Neural cell (in vitro differentiated cells): Measurements from ENCODE around the gene REV1. TPM values are rescaled to one million over a fixed set of nuclear protein-coding genes. Genes with fewer than 3 reads are reported as not detected.

Source experiments
- H2AFZ ChIP-seq: fragments of 200-600, 300-800 bp; sonication (generic), shearing (Covaris generic); 2 replicates; pipeline ENCODE4 v1.6.0; 2014; ENCODE audit warnings: low read depth, mild to moderate bottlenecking, antibody characterized with exemption, low read length, moderate library complexity
- H3F3A ChIP-seq: fragments of 200-600 bp; shearing (Covaris generic); 2 replicates; pipeline ENCODE4 v1.6.1; 2016; ENCODE audit warnings: mild to moderate bottlenecking, moderate library complexity, mixed read lengths, antibody characterized with exemption, low read length; ENCODE audit not compliant: insufficient read depth, poor library complexity, severe bottlenecking
- H3K27ac ChIP-seq: fragments of 200-600, 300-800 bp; sonication (generic), shearing (Covaris generic); 2 replicates; pipeline ENCODE4 v1.5.1; 2014; ENCODE audit warnings: mild to moderate bottlenecking, low read length, moderate library complexity
- H3K27me3 ChIP-seq: fragments of 300-800, 200-600 bp; sonication (generic), shearing (Covaris generic); 2 replicates; pipeline ENCODE4 v1.6.0; 2014; ENCODE audit warnings: mild to moderate bottlenecking, low read depth, low read length, moderate library complexity; ENCODE audit not compliant: insufficient read depth
- H3K36me3 ChIP-seq: fragments of 300-800, 200-600 bp; sonication (generic), shearing (Covaris generic); 2 replicates; pipeline ENCODE4 v1.5.1; 2014; ENCODE audit warnings: mild to moderate bottlenecking, antibody characterized with exemption, low read length, moderate library complexity; ENCODE audit not compliant: insufficient read depth
- H3K4me2 ChIP-seq: fragments of 300-800, 200-600 bp; sonication (generic), shearing (Covaris generic); 2 replicates; pipeline ENCODE4 v1.6.0; 2014; ENCODE audit warnings: mild to moderate bottlenecking, low read length
- H3K4me3 ChIP-seq: fragments of 300-800, 200-600 bp; sonication (generic), shearing (Covaris generic); 2 replicates; pipeline ENCODE4 v1.5.1; 2014; ENCODE audit warnings: mild to moderate bottlenecking, low read length, moderate library complexity
- H3K79me2 ChIP-seq: fragments of 200-600 bp; shearing (Covaris generic); replicated peaks from 2 replicates; pipeline ENCODE4 v1.6.0; 2014; ENCODE audit warnings: mild to moderate bottlenecking, low read length, moderate library complexity; ENCODE audit not compliant: insufficient read depth
- H3K9ac ChIP-seq: fragments of 300-800, 200-600 bp; sonication (generic), shearing (Covaris generic); 2 replicates; pipeline ENCODE4 v1.6.1; 2016; ENCODE audit warnings: mild to moderate bottlenecking, low read length, mixed read lengths
- H3K9me2 ChIP-seq: fragments of 200-600 bp; shearing (Covaris generic); 2 replicates; pipeline ENCODE4 v1.6.1; 2016; ENCODE audit warnings: mild to moderate bottlenecking, low read length, mixed read lengths; ENCODE audit not compliant: insufficient read depth
- H3K9me3 ChIP-seq: fragments of 200-600, 300-800 bp; sonication (generic), shearing (Covaris generic); 2 replicates; pipeline ENCODE4 v1.6.1; 2016; ENCODE audit warnings: mild to moderate bottlenecking, mixed run types, low read length, moderate library complexity, mixed read lengths
- H4K20me1 ChIP-seq: fragments of 200-600 bp; shearing (Covaris generic); 2 replicates; pipeline ENCODE4 v1.6.1; 2016; ENCODE audit warnings: mild to moderate bottlenecking, mixed run types; ENCODE audit not compliant: insufficient read depth
- EP300 ChIP-seq: fragments of 450-650 bp; conservative IDR thresholded peaks from 2 replicates; pipeline ENCODE4 v1.6.1; 2014; ENCODE audit warnings: antibody characterized with exemption, mild to moderate bottlenecking, moderate library complexity; ENCODE audit not compliant: poor library complexity, severe bottlenecking
- EZH2 ChIP-seq: fragments of 200-600, 300-800 bp; shearing (Covaris generic), sonication (generic); IDR thresholded peaks from 2 replicates; pipeline ENCODE4 v1.6.1; 2014; ENCODE audit warnings: antibody characterized with exemption, low read length, borderline replicate concordance, mild to moderate bottlenecking; ENCODE audit not compliant: insufficient read depth, poor library complexity, severe bottlenecking
- MXI1 ChIP-seq: fragments of 450-650 bp; conservative IDR thresholded peaks from 2 replicates; pipeline ENCODE4 v1.6.1; 2014; ENCODE audit warnings: antibody characterized with exemption, mild to moderate bottlenecking; ENCODE audit not compliant: poor library complexity, severe bottlenecking
- POLR2AphosphoS5 ChIP-seq: IDR thresholded peaks from 2 replicates; pipeline ENCODE4 v1.6.1; 2012
- RAD21 ChIP-seq: fragments of 450-650 bp; conservative IDR thresholded peaks from 2 replicates; pipeline ENCODE4 v1.6.1; 2014; ENCODE audit warnings: antibody characterized with exemption, mild to moderate bottlenecking, moderate library complexity
- SMC3 ChIP-seq: fragments of 450-650 bp; conservative IDR thresholded peaks from 2 replicates; pipeline ENCODE4 v1.6.1; 2014; ENCODE audit warnings: antibody characterized with exemption, mild to moderate bottlenecking, moderate library complexity; ENCODE audit not compliant: poor library complexity
- TAF1 ChIP-seq: IDR thresholded peaks from 2 replicates; pipeline ENCODE4 v1.6.1; 2012; ENCODE audit warnings: low read depth
- polyA plus RNA-seq: library from polyadenylated mRNA; depleted of rRNA; stranded (reverse); fragments of >200 nt; gene quantifications from 2 replicates; pipeline ENCODE4 v1.2.3, GENCODE V29; 2014
- TF ChIP-seq, protein P1 (sequence below): IDR thresholded peaks from 2 replicates; pipeline ENCODE4 v1.6.1; 2012; ENCODE audit warnings: borderline replicate concordance
- TF ChIP-seq, protein P2 (sequence below): fragments of 450-650 bp; IDR thresholded peaks from 2 replicates; pipeline ENCODE4 v1.5.1; 2014; ENCODE audit warnings: antibody characterized with exemption, mild to moderate bottlenecking, moderate library complexity; ENCODE audit not compliant: poor library complexity, severe bottlenecking

REV1 gene
- polyA plus RNA-seq, 1 donor from 2014 or later = 84.1 TPM

DNA sequence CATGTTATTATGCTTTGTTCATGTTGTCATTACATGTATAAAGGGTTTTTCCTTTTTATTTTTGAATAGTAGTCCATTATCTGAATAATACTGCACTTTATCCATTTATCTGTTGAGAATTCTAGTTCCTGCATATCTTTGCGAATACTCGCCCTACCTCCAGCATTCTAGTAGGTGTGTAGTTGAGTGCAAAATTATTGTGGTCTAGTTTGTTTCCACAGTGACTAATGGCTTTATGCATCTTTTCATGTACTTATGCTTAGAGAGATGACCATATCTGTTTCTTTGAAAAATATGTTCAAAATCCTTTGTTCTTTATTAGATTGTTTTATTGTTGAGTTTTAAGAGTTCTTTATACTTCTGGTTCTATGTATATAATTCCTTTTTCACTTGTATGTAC, 103.8 kb downstream of the REV1 start:
- Histone ChIP-seq H3F3A (no peaks in the 10 kb centered on the region), H3K4me3 (no peak overlapping the region), H4K20me1 (no peaks in the 10 kb centered on the region), H3K9me2 (no peaks in the 10 kb centered on the region), H3K36me3 (peaks cover 9% of the 10 kb centered on the region), H3K9ac (no peak overlapping the region), H3K79me2 (no peaks in the 10 kb centered on the region), H3K9me3 (no peaks in the 10 kb centered on the region), H3K27ac (no peak overlapping the region), H3K4me2 (no peak overlapping the region), H3K27me3 (no peaks in the 10 kb centered on the region), H2AFZ (no peak overlapping the region)
- TF ChIP-seq RAD21 (no peak), POLR2AphosphoS5 (no peak), SMC3 (no peak), EP300 (no peak), MXI1 (no peak), TAF1 (no peak), EZH2 (no peak)
- TF ChIP-seq, protein P1, sequence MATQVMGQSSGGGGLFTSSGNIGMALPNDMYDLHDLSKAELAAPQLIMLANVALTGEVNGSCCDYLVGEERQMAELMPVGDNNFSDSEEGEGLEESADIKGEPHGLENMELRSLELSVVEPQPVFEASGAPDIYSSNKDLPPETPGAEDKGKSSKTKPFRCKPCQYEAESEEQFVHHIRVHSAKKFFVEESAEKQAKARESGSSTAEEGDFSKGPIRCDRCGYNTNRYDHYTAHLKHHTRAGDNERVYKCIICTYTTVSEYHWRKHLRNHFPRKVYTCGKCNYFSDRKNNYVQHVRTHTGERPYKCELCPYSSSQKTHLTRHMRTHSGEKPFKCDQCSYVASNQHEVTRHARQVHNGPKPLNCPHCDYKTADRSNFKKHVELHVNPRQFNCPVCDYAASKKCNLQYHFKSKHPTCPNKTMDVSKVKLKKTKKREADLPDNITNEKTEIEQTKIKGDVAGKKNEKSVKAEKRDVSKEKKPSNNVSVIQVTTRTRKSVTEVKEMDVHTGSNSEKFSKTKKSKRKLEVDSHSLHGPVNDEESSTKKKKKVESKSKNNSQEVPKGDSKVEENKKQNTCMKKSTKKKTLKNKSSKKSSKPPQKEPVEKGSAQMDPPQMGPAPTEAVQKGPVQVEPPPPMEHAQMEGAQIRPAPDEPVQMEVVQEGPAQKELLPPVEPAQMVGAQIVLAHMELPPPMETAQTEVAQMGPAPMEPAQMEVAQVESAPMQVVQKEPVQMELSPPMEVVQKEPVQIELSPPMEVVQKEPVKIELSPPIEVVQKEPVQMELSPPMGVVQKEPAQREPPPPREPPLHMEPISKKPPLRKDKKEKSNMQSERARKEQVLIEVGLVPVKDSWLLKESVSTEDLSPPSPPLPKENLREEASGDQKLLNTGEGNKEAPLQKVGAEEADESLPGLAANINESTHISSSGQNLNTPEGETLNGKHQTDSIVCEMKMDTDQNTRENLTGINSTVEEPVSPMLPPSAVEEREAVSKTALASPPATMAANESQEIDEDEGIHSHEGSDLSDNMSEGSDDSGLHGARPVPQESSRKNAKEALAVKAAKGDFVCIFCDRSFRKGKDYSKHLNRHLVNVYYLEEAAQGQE = no peak
- TF ChIP-seq, protein P2, sequence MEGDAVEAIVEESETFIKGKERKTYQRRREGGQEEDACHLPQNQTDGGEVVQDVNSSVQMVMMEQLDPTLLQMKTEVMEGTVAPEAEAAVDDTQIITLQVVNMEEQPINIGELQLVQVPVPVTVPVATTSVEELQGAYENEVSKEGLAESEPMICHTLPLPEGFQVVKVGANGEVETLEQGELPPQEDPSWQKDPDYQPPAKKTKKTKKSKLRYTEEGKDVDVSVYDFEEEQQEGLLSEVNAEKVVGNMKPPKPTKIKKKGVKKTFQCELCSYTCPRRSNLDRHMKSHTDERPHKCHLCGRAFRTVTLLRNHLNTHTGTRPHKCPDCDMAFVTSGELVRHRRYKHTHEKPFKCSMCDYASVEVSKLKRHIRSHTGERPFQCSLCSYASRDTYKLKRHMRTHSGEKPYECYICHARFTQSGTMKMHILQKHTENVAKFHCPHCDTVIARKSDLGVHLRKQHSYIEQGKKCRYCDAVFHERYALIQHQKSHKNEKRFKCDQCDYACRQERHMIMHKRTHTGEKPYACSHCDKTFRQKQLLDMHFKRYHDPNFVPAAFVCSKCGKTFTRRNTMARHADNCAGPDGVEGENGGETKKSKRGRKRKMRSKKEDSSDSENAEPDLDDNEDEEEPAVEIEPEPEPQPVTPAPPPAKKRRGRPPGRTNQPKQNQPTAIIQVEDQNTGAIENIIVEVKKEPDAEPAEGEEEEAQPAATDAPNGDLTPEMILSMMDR = no peak

DNA sequence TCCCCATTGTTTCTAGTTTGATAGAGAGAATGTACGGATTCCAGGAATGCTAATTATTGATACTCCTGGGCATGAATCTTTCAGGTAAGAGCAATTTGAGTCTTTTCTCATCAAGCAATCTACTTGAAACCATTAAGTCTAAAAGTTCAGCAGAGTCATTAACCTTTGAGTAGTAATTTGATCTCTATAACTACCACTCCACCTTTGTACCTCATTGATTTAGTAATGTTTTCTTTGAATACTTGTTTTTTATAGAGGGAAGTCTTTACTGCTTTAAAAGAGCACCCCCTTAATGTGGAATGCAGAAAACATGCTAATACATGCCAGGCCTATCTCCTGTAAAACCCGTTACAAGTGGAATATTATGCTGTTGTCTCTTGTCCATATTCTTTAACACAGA, 107.7 kb downstream of the REV1 start:
- H3K9me2 ChIP-seq = no peaks in the 10 kb centered on the region
- no peak overlapping the region for H2AFZ ChIP-seq
- no peaks in the 10 kb centered on the region for H3F3A ChIP-seq
- peaks cover 8% of the 10 kb centered on the region for H3K36me3 ChIP-seq
- TF ChIP-seq, protein P2 = no peak
- no peak for TF ChIP-seq TAF1
- no peak for TF ChIP-seq RAD21
- TF ChIP-seq EZH2 = no peak
- TF ChIP-seq EP300 = no peak
- no peak for TF ChIP-seq POLR2AphosphoS5
- no peak for TF ChIP-seq MXI1
- no peak for TF ChIP-seq SMC3
- TF ChIP-seq, protein P1 = no peak
- no peak overlapping the region for H3K27ac ChIP-seq
- H3K9me3 ChIP-seq = no peaks in the 10 kb centered on the region
- H3K27me3 ChIP-seq = no peaks in the 10 kb centered on the region
- no peaks in the 10 kb centered on the region for H4K20me1 ChIP-seq
- H3K4me3 ChIP-seq = no peak overlapping the region
- H3K9ac ChIP-seq = no peak overlapping the region
- H3K79me2 ChIP-seq = no peaks in the 10 kb centered on the region
- H3K4me2 ChIP-seq = no peak overlapping the region
